Naive thymus-derived CD8-positive, alpha-beta T cell (primary cell): ENCODE results near the gene CHL1. TPM values are rescaled to one million over a fixed set of nuclear protein-coding genes. Genes with fewer than 3 reads are reported as not detected.
A peak's percentile ranks its signal among the peaks of the same experiment; 100 is the strongest.

Experiments used
- ATAC-seq, 2 donors: fragments of 150-1000 bp; cut with Tn5 transposase in 1 of 2; sonication (Bioruptor Pico), chemical (Tn5 transposase) in 1 of 2; 1 replicate in 1 of 2; 2 replicates in 1 of 2; pipeline ENCODE4 v1.10.0; 2021; ENCODE audit warnings: mild to moderate bottlenecking in 2 of 2, moderate library complexity in 2 of 2
- POLR2A ChIA-PET: fragments of 350-600 bp; sonication (Branson Sonifier 250); formaldehyde crosslinking; loops from one replicate; lab custom pipeline; 2021; ENCODE audit warnings: antibody characterized with exemption; lab: Charles Lee
- DNase-seq, 10 donors: peaks; one replicate each; pipeline versions ENCODE4 v3.0.0 to v3.0.0-alpha.2; 2020 to 2022
- H3K27ac Mint-ChIP-seq, 10 donors: one replicate each; pipeline ENCODE4 v1.8.0; 2020 to 2022; ENCODE audit warnings: mild to moderate bottlenecking in 10 of 10, mixed read lengths in 10 of 10, moderate library complexity in 4 of 10, inconsistent platforms in 1 of 10
- H3K27me3 Mint-ChIP-seq, 5 donors: one replicate each; pipeline ENCODE4 v1.8.0; 2021 to 2022; ENCODE audit warnings: mixed read lengths in 5 of 5
- H3K36me3 Mint-ChIP-seq, 3 donors: one replicate each; pipeline ENCODE4 v1.8.0; 2020 to 2022; ENCODE audit warnings: mixed read lengths in 3 of 3, mild to moderate bottlenecking in 2 of 3, inconsistent platforms in 1 of 3
- H3K4me1 Mint-ChIP-seq, 4 donors: one replicate each; pipeline ENCODE4 v1.8.0; 2021 to 2022; ENCODE audit warnings: mixed read lengths in 4 of 4
- H3K4me3 Mint-ChIP-seq, 10 donors: one replicate each; pipeline ENCODE4 v1.8.0; 2020 to 2022; ENCODE audit warnings: mild to moderate bottlenecking in 10 of 10, mixed read lengths in 10 of 10, moderate library complexity in 6 of 10, inconsistent platforms in 1 of 10
- H3K9me3 Mint-ChIP-seq, 9 donors: one replicate each; pipeline ENCODE4 v1.8.0; 2020 to 2022; ENCODE audit warnings: mixed read lengths in 9 of 9, mild to moderate bottlenecking in 3 of 9, inconsistent platforms in 1 of 9, moderate library complexity in 1 of 9
- polyA plus RNA-seq, 3 donors: library from polyadenylated mRNA; unstranded; fragments of 300-500 nt; fragmentation: Illumina TruSeq; gene quantifications; one replicate each; pipeline ENCODE4 v1.2.3, GENCODE V29; 2021
- total RNA-seq, 8 experiments: library from RNA in 2 of 8; stranded (reverse) in 2 of 8; gene quantifications; one replicate each; pipeline ENCODE4 v1.2.3 and lab custom pipeline; 2021 to 2026

CHL1 gene
- total and polyA plus RNA-seq, 5 experiments from 2014 or later = 0.33 to 0.60 TPM; not detected in 3

- no peak for ATAC-seq
- Mint-ChIP-seq H3K4me3 (peak overlapping the region in 1 of 10 donors; percentile 67), H3K27me3 (peaks cover 8 to 39% (median 35%) of the 10 kb centered on the region in 5 donors)
Observed at GRCh38 chr3:195666-196065, 897 bp upstream of the CHL1 start.

DNA sequence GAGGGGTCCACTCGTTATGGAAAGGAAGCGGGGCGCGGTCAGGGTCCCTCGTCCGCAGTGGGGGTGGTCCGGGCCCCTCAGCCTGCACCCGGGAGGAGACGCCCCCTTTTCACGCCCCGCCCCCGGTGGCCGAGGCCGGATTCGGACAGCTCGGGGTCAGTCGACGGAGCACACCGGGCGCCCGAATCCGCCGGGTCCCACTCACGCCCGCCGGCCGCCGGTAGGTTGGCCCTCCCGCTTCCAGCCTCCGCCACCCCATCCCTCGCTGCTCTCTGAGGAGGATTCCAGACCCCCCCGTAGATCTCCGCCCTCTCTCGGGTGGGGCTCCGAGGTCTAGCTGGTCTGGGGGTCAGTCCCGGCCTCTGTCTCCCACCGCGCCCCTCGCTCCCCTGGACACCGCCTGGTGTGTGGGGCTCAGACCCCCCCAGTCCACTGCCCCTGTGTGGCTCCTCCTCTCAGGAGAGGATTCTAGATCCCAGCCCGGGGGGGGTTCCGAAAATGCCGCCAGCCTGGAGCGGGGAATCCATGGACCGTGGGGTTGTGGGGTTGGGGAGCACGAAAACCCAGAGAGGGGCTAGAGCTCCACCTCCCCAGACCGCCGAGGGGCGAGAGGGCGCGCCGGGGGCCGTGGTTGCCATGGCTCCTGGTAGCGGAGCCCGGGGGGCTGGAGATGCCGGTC lies 725 bp downstream of the CHL1 start:
- peaks cover 7 to 37% (median 35%) of the 10 kb centered on the region in 5 donors for H3K27me3 Mint-ChIP-seq
- H3K9me3 Mint-ChIP-seq = peaks cover 0 to 8% (median 4%) of the 10 kb centered on the region in 9 donors
- no peak for ATAC-seq
- peaks cover 0 to 14% (median 3%) of the 10 kb centered on the region in 3 donors for H3K36me3 Mint-ChIP-seq
- peaks cover 2 to 8% (median 5%) of the 10 kb centered on the region in 4 donors for H3K4me1 Mint-ChIP-seq
- POLR2A ChIA-PET = no interaction called here
- DNase-seq = no peak
- H3K4me3 Mint-ChIP-seq = peak overlapping the region in 5 of 10 donors; percentile 14 to 56 (median 41)
- H3K27ac Mint-ChIP-seq = no peak overlapping the region

More at GRCh38 chr3:195666-196065, 897 bp upstream of the CHL1 start:
- H3K27ac Mint-ChIP-seq = no peak overlapping the region
- peaks cover 2 to 8% (median 5%) of the 10 kb centered on the region in 4 donors for H3K4me1 Mint-ChIP-seq
- POLR2A ChIA-PET = no interaction called here
- peaks cover 0 to 8% (median 4%) of the 10 kb centered on the region in 9 donors for H3K9me3 Mint-ChIP-seq
- no peak for DNase-seq
- peaks cover 0 to 14% (median 3%) of the 10 kb centered on the region in 3 donors for H3K36me3 Mint-ChIP-seq

DNA sequence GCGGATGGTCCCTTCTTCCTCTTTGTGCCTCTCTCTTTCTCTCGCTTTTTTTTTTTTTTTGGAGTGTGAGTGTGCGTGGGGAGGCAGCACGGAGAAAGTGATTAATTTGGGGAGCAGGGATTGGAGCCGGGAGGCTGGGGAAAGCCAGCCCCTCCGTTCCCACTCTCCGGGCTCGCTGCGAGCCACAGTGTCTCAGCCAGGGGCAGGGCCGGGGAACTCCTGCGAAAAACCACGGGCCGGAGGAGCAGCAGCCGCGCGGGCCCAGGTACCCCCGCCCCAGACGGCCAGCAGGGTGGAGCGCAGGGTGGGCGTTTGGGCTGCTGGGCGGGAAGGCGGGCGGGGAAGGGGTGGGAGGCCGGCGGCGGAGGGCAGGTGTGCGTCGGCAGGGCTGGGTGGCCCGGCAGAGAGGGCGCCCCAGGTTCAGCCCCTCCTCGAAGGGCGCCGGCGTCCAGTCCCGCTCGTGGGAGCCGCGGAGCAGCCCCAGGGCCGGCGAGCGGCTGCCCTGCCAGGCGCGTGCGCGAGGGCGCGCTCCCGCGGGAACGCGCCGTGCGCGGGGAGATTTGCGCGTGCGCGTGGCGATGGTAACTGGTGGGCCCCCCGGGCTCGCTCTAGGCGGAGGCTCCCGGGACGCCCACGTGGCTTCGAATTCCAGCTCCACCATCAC lies 1.4 kb downstream of the CHL1 start:
- no peak for ATAC-seq
- H3K4me1 Mint-ChIP-seq = peaks cover 2 to 8% (median 5%) of the 10 kb centered on the region in 4 donors
- POLR2A ChIA-PET = no interaction called here
- no peak for DNase-seq
- H3K27me3 Mint-ChIP-seq = peaks cover 7 to 37% (median 35%) of the 10 kb centered on the region in 5 donors
- H3K36me3 Mint-ChIP-seq = peaks cover 0 to 14% (median 3%) of the 10 kb centered on the region in 3 donors
- peaks cover 0 to 8% (median 4%) of the 10 kb centered on the region in 9 donors for H3K9me3 Mint-ChIP-seq
- H3K27ac Mint-ChIP-seq = no peak overlapping the region
- peak overlapping the region in 4 of 10 donors; percentile 38 to 56 (median 42) for H3K4me3 Mint-ChIP-seq

DNA sequence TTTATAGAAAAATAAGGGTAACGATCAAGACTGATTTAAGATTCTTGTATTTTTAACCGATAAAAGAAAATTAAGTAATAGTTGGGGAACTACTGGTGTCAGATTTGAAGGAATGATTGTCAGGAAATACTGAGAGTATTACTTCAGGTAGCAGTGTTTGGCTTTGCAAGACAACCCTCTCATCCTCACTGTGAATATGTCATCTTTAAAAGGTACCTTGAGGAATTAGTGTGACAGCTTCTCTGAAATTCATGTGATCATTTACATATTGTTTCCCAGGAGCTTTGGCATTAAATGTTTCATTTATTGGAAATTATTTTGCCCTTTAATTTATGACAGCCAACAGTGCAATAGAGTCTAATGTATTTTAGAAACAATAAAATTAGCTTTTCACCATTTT lies 3.3 kb downstream of the CHL1 start:
- H3K27me3 Mint-ChIP-seq = peaks cover 7 to 32% (median 30%) of the 10 kb centered on the region in 5 donors
- H3K4me1 Mint-ChIP-seq = peaks cover 2 to 8% (median 5%) of the 10 kb centered on the region in 4 donors
- H3K9me3 Mint-ChIP-seq = peaks cover 0 to 8% (median 3%) of the 10 kb centered on the region in 9 donors
- no peak overlapping the region for H3K4me3 Mint-ChIP-seq
- no peak overlapping the region for H3K27ac Mint-ChIP-seq
- ATAC-seq = no peak
- POLR2A ChIA-PET = no interaction called here
- DNase-seq = no peak
- peaks cover 0 to 12% (median 3%) of the 10 kb centered on the region in 3 donors for H3K36me3 Mint-ChIP-seq

- Mint-ChIP-seq H3K27me3 (peaks cover 7 to 29% (median 22%) of the 10 kb centered on the region in 5 donors), H3K27ac (no peak overlapping the region), H3K9me3 (peaks cover 0 to 7% (median 0%) of the 10 kb centered on the region in 9 donors), H3K4me3 (no peak overlapping the region), H3K4me1 (peaks cover 2 to 8% (median 5%) of the 10 kb centered on the region in 4 donors), H3K36me3 (peaks cover 0 to 6% (median 3%) of the 10 kb centered on the region in 3 donors)
- DNase-seq (no peak), ATAC-seq (no peak)
- POLR2A ChIA-PET = no interaction called here
Observed at GRCh38 chr3:200758-201325, 4.3 kb downstream of the CHL1 start.

DNA sequence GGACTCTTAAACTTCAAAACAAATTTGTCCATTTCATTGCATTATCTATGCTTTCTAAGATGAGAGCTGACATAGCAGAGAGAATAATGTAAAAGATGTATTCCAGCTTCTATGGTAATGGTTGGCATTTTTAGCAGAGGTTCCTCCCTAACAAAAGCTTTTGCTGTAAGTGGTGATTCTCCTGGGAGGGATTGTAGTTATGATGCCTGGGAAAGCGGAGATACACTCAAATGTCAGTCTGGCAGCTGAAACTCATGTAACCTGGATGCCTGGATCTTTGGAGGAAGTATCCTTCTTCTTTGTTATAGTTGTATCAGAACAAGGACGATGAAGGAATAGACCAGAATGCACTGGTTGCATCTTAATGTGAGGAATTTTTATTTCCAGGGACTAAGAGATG lies 7.5 kb downstream of the CHL1 start:
- Mint-ChIP-seq H3K27me3 (peaks cover 0 to 18% (median 8%) of the 10 kb centered on the region in 5 donors), H3K27ac (no peak overlapping the region), H3K4me3 (no peak overlapping the region), H3K4me1 (no peaks in the 10 kb centered on the region), H3K36me3 (no peaks in the 10 kb centered on the region), H3K9me3 (peaks cover 0 to 3% (median 0%) of the 10 kb centered on the region in 9 donors)
- no peak for DNase-seq
- no peak for ATAC-seq
- POLR2A ChIA-PET = no interaction called here

DNA sequence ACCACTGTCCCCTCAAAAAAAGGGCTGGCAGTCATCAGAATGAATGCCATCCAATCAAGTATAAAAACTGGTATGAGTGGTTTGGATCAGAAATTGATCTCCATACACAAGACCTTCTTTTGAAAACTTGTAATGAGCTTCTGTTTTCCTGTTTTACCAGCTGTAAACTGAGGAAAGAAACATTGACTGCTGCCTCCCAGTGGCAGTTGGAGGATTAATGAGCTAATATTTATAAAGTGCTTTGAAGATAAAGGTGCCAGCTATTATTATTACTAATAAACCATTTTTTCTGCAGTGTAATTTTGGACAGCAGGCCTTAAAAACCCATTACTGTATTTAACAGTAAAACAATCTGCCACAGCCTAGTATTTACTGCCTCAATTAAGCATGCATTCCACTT lies 11.4 kb downstream of the CHL1 start:
- H3K4me3 Mint-ChIP-seq = no peak overlapping the region
- ATAC-seq (no peak), DNase-seq (no peak)
- no peaks in the 10 kb centered on the region for H3K36me3 Mint-ChIP-seq
- H3K4me1 Mint-ChIP-seq = peaks cover 0 to 4% (median 0%) of the 10 kb centered on the region in 4 donors
- no peak overlapping the region for H3K27ac Mint-ChIP-seq
- peaks cover 0 to 16% (median 4%) of the 10 kb centered on the region in 5 donors for H3K27me3 Mint-ChIP-seq
- peaks cover 0 to 3% (median 0%) of the 10 kb centered on the region in 9 donors for H3K9me3 Mint-ChIP-seq
- POLR2A ChIA-PET = no interaction called here

DNA sequence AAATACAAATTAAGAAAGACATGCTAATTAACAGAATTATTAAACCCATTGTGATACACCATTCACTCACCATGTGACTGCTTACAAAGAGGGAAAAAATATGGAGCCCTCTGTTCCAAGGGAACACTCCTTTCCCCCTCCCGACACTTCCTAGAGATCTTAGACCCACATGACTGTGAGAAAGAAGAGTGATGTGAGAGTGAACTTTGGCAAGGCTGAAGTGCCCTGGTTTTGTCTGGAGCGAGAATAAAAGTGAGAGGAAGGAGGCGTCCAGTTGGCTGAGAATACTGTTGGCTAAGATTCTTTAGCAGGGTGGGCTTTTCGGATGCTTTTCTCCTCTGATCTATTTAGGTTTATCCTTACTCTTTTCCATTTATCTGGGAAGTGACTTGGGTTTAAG lies 14.1 kb downstream of the CHL1 start:
- DNase-seq (no peak), ATAC-seq (no peak)
- Mint-ChIP-seq H3K4me3 (no peak overlapping the region), H3K36me3 (no peaks in the 10 kb centered on the region), H3K4me1 (peaks cover 0 to 4% (median 0%) of the 10 kb centered on the region in 4 donors), H3K27me3 (peaks cover 0 to 4% (median 4%) of the 10 kb centered on the region in 5 donors), H3K9me3 (peaks cover 0 to 1% (median 0%) of the 10 kb centered on the region in 9 donors), H3K27ac (no peak overlapping the region)
- POLR2A ChIA-PET = no interaction called here

GRCh38 chr3:212432-212831 lies 15.9 kb downstream of the CHL1 start:
- no peak for ATAC-seq
- H3K4me3 Mint-ChIP-seq = no peak overlapping the region
- H3K36me3 Mint-ChIP-seq = no peaks in the 10 kb centered on the region
- H3K27ac Mint-ChIP-seq = peak overlapping the region in 1 of 10 donors; percentile 1
- POLR2A ChIA-PET = no interaction called here
- DNase-seq = no peak
- peaks cover 0 to 1% (median 0%) of the 10 kb centered on the region in 9 donors for H3K9me3 Mint-ChIP-seq
- H3K4me1 Mint-ChIP-seq = peaks cover 0 to 4% (median 1%) of the 10 kb centered on the region in 4 donors
- peaks cover 0 to 4% (median 4%) of the 10 kb centered on the region in 5 donors for H3K27me3 Mint-ChIP-seq

DNA sequence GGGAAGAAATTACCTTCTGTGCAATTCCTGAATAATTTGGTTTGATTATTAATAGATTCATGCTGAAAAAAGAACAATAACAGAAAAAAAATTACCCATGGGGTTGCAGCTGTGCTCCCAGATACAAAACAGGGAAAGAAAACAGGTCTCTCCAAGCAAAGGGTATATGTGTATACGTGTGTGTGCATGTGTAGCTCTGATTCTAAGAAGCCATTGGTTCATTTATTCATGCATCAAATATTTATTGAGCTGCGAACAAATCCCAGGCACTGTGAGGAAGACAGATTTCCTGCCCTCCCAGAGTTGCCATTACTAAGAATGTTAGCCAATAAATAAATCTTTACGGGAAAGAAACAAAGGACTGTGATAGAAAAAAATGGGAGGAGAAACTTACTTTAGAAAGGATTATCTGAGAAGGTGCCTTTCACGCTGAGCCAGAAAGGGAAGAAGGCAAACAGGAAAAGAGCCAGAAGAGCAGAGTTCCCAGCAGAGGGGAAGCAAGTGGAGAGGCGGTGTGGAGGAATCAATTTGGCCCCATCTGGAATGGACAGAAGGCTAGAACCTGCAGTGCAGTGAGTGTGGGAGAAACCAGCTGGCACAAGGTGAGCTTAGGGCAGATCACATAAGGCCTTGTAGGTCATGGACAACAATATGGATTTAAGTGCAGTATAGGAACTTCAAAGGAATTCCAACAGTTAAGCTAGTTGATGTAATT lies 20.7 kb downstream of the CHL1 start:
- H3K9me3 Mint-ChIP-seq = peaks cover 0 to 10% (median 2%) of the 10 kb centered on the region in 9 donors
- peaks cover 0 to 4% (median under 1%) of the 10 kb centered on the region in 5 donors for H3K27me3 Mint-ChIP-seq
- DNase-seq = no peak
- H3K36me3 Mint-ChIP-seq = no peaks in the 10 kb centered on the region
- H3K4me1 Mint-ChIP-seq = peaks cover 0 to 4% (median 1%) of the 10 kb centered on the region in 4 donors
- H3K4me3 Mint-ChIP-seq = no peak overlapping the region
- H3K27ac Mint-ChIP-seq = no peak overlapping the region
- POLR2A ChIA-PET = no interaction called here
- no peak for ATAC-seq

- Mint-ChIP-seq H3K27ac (no peak overlapping the region), H3K4me1 (peaks cover 0 to 2% (median 0%) of the 10 kb centered on the region in 4 donors), H3K36me3 (no peaks in the 10 kb centered on the region), H3K9me3 (peaks cover 0 to 17% (median 2%) of the 10 kb centered on the region in 9 donors), H3K4me3 (no peak overlapping the region), H3K27me3 (peaks cover 0 to 1% (median 0%) of the 10 kb centered on the region in 5 donors)
- ATAC-seq (no peak), DNase-seq (no peak)
- POLR2A ChIA-PET = no interaction called here
Observed at GRCh38 chr3:217948-218347, 21.4 kb downstream of the CHL1 start.
